CD4-positive, alpha-beta T cell treated with Interleukin-21 for 1 hour (primary cell): ENCODE measurements around the gene IRAG1.
A peak's percentile ranks its signal among the peaks of the same experiment; 100 is the strongest.

Experiments
- DNase-seq: peaks from one replicate; pipeline ENCODE4 v3.0.0-alpha.2; 2020

IRAG1 gene, protein sequence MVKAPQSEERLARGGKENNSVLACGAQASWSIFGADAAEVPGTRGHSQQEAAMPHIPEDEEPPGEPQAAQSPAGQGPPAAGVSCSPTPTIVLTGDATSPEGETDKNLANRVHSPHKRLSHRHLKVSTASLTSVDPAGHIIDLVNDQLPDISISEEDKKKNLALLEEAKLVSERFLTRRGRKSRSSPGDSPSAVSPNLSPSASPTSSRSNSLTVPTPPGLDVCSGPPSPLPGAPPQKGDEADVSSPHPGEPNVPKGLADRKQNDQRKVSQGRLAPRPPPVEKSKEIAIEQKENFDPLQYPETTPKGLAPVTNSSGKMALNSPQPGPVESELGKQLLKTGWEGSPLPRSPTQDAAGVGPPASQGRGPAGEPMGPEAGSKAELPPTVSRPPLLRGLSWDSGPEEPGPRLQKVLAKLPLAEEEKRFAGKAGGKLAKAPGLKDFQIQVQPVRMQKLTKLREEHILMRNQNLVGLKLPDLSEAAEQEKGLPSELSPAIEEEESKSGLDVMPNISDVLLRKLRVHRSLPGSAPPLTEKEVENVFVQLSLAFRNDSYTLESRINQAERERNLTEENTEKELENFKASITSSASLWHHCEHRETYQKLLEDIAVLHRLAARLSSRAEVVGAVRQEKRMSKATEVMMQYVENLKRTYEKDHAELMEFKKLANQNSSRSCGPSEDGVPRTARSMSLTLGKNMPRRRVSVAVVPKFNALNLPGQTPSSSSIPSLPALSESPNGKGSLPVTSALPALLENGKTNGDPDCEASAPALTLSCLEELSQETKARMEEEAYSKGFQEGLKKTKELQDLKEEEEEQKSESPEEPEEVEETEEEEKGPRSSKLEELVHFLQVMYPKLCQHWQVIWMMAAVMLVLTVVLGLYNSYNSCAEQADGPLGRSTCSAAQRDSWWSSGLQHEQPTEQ

DNA sequence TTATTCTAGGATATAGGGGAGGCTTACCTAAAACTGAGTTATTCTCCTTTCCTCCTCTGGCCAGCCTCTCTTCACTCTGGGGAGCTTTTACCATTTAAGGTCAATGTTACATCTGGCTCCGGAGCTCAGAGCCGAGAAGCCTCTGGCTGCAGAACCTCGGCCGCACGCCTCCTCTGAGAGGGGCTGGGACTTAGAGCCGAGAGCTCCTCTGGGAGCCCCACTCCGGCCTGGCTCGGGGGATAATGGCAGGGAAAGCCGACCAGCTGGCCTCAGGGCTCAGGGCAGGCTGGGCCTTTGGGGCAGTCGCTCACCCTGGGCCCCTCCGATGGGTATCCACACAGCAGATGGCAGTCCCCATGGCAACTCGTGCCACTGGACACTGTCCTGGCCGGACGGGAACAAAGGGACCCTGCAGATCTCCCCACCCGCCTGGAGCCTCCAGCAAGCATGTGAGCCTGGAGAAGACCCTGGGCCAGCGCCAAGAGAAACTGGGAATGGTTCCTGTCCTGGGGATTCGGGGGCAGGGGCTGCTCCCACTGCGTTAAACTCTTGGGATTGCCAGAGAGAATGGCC lies at the start of gene IRAG1:
Gene IRAG1, minus strand, starts transcription at position 247 of the 573 bp plus-strand sequence. Its CDS starts 153 bp downstream, at position 94.
- DNase-seq = no peak

DNA sequence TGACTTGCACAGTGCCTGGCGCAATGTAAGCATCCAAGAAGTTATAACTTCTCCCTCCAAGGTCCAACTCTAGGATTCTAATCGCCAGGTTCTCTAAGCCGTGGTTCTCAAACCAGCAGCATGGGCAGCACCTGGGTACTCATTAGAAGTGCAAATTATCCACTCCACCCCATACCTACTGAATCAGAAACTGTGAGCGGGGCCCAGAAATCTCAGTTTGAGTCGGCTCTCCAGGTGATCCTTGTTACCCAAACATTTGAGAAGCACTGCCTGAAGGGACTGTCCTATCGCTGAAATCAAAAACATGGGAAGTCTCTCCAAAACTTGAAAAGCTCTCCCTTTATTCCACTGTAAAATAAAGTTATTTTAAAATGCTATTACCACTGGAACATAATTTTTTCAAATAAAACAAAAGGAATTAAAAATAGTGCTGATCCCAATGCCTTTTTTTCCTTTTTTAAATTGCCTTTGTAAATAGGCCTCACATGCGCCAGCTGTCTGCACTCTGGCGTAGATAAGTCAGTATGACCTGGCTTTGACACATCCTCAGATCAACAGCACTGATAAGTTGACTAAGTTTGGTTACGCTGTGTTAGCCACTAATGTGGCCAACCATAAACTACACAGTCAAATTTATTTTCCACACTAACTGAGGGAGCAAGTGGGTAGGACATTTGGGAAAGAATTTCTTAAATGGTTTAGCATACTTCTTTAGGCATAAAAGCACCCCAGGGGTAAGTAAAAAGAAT lies 49.1 kb upstream of the IRAG1 start:
- peak; percentile 54 for DNase-seq

GRCh38 chr11:10735481-10736475 lies 42.2 kb upstream of the IRAG1 start:
- peak; percentile 87 for DNase-seq

GRCh38 chr11:10731064-10731680 lies 37.6 kb upstream of the IRAG1 start:
- no peak for DNase-seq

GRCh38 chr11:10730151-10730550 lies 36.6 kb upstream of the IRAG1 start:
- no peak for DNase-seq

GRCh38 chr11:10728789-10729472 lies 35.4 kb upstream of the IRAG1 start:
- DNase-seq = no peak

DNA sequence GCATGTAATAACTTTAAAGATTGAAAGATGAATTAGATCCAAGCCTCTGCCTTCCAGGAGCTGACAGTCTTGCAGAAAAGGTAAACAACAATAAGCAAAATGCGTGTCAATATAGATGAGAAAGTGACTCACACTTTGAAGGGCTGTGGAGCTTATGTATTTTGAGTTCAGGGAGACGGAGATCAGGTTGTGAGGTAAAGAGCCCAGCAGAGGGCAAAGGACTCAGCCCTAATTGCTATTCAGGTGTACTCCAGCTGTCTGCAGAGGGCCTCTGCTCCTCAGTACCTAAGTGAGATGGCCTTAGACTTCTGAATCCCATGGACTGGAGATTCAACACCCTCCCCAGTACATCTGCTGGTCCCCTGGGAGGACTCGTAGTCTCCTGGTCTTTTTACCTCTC lies 34.6 kb upstream of the IRAG1 start:
- no peak for DNase-seq

- no peak for DNase-seq
Observed at GRCh38 chr11:10727146-10727851, 33.7 kb upstream of the IRAG1 start.

DNA sequence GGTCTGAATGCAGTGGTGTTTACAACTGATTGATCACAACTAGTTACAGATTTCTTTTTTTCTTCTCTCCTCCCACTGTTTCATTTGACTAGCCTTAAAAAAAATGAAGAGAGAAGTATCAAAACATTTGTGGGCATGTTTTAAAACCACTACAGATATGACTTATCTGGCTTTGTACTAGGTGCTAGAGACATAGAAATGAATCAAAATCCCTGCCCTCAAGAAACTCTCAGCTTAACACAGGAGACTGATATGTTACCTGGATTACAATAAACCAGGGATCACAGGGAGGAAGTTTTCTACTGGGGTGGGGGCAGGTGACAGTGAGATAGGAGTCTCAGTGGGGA lies 32.3 kb upstream of the IRAG1 start:
- DNase-seq = no peak

GRCh38 chr11:10725114-10725906 lies 31.8 kb upstream of the IRAG1 start:
- DNase-seq = peak; percentile 31

DNA sequence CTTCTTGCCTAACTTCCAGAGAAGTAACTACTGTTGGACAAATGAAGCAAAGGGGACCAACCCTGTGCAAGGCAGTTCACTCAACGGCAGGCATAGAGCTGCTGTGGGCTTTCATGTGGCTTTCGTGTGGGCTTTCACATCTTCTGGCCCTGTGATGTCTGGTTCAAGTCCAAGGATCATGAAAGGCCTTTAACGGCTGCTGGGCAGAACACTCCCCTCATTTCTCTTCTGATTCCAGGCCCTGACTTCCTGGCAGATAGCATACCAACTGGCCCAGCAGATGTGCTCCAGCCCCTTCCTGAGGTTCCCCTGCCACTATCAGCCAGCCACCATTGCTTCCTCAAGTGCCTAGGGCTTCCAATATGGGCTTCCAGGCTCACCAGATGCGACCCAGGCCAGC lies 28.8 kb upstream of the IRAG1 start:
- DNase-seq = no peak

- no peak for DNase-seq
Observed at GRCh38 chr11:10720881-10721376, 27.4 kb upstream of the IRAG1 start.

DNA sequence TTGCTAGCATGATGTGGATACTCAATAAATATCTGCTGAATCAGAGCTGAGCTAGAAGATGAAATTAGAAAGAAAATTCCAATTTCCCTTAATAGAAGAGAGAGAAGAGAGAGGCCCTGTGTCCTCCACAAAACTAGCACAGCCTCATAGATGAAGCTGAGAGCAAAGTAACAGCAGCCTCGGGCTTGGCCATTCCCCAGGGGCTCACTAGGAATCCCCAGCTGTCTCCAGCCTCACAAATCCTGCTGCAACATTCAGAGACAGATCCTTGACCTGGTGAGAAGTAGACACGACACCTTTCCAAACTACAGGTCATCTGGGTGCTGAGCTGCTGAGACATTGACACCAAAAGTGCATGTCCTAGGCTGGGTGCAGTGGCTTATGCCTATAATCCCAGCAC lies 26.1 kb upstream of the IRAG1 start:
- no peak for DNase-seq

GRCh38 chr11:10716543-10717259 lies 23.1 kb upstream of the IRAG1 start:
- DNase-seq = no peak

DNA sequence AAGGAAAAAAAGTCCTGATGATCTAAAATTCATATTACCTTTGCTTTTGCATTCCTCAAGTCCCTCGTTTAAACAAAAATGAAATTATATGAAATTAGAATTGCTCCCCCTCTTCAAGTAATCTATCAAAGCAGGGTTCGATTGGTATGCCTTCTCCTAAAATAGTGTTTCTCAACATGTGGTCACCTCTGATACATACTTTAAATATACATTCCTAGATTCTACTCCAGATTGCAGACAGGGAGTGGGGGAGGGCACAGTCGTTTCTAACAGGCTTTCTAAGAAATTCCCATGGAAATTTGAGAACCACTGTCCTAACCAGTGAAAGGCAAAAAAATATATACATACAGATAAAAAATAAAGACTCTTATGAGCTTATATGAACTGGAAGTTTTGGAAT lies 22.6 kb upstream of the IRAG1 start:
- DNase-seq = no peak

GRCh38 chr11:10715571-10715970 lies 22.0 kb upstream of the IRAG1 start:
- no peak for DNase-seq

GRCh38 chr11:10709299-10710086 lies 15.9 kb upstream of the IRAG1 start:
- DNase-seq = no peak
